ENCODE data around the gene ALCAM. TPM values are rescaled to one million over a fixed set of nuclear protein-coding genes. Genes with fewer than 3 reads are reported as not detected.

The ALCAM gene
- total RNA-seq, 2 experiments from 2014 or later = 1.6 to 1.9 TPM

DNA sequence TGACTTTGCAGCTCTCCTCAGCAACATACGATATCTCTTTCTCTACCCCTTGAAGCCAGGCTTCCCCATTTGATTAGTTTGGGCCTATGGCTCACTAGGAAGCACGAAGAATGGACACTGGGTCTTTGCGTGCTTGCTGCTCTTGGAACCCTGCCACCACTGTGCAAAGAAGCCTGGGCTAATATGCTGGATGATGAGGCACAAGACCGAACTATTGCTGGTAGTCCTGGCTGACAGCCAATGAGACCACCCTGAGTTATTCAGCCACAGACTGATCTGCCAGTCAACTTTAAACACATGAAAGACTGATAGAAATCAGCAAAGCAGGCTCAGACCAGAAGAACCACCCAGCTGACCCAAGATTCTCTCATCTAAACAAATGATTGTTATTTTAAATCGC, 251.8 kb downstream of the ALCAM start:
- H3K4me3 Mint-ChIP-seq = no peak overlapping the region
- Histone ChIP-seq H3K27me3 (ENCODE audit: control insufficient read depth in 1 of 2, insufficient read depth in 2 of 2, low read length in 2 of 2) (no peaks in the 10 kb centered on the region), H3K9me3 (ENCODE audit: control insufficient read depth in 1 of 2, insufficient read depth in 1 of 2, low read length in 2 of 2) (no peaks in the 10 kb centered on the region), H3K36me3 (ENCODE audit: insufficient read depth, low read length) (no peaks in the 10 kb centered on the region), H3K27ac (ENCODE audit: low read depth in 1 of 2, low read length in 2 of 2) (no peak overlapping the region), H3K4me1 (ENCODE audit: insufficient read depth, low read length) (no peaks in the 10 kb centered on the region), H3K4me3 (ENCODE audit: low read length) (no peak overlapping the region)
- no peak for DNase-seq
- POLR2A ChIA-PET = no interaction called here
- ATAC-seq (ENCODE audit: poor library complexity) = no peak
- intact Hi-C loops (cut with DNase I, micrococcal nuclease) = no loop called here
- H3K36me3 Mint-ChIP-seq (ENCODE audit: low read depth) = no peaks in the 10 kb centered on the region
- no peaks in the 10 kb centered on the region for H3K27me3 Mint-ChIP-seq
- H3K27ac Mint-ChIP-seq = no peak overlapping the region
- CTCF ChIA-PET = interaction anchor here (1.0 kb wide), 1 partner anchor 11 kb away, joined by 4 read pairs; no protein-coding TSS in a partner anchor
- no peaks in the 10 kb centered on the region for H3K4me1 Mint-ChIP-seq (ENCODE audit: low read depth)
- no peaks in the 10 kb centered on the region for H3K9me3 Mint-ChIP-seq
- TF ChIP-seq, protein P1, sequence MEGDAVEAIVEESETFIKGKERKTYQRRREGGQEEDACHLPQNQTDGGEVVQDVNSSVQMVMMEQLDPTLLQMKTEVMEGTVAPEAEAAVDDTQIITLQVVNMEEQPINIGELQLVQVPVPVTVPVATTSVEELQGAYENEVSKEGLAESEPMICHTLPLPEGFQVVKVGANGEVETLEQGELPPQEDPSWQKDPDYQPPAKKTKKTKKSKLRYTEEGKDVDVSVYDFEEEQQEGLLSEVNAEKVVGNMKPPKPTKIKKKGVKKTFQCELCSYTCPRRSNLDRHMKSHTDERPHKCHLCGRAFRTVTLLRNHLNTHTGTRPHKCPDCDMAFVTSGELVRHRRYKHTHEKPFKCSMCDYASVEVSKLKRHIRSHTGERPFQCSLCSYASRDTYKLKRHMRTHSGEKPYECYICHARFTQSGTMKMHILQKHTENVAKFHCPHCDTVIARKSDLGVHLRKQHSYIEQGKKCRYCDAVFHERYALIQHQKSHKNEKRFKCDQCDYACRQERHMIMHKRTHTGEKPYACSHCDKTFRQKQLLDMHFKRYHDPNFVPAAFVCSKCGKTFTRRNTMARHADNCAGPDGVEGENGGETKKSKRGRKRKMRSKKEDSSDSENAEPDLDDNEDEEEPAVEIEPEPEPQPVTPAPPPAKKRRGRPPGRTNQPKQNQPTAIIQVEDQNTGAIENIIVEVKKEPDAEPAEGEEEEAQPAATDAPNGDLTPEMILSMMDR (IDR thresholded peaks at IDR 0.05) = no peak

DNA sequence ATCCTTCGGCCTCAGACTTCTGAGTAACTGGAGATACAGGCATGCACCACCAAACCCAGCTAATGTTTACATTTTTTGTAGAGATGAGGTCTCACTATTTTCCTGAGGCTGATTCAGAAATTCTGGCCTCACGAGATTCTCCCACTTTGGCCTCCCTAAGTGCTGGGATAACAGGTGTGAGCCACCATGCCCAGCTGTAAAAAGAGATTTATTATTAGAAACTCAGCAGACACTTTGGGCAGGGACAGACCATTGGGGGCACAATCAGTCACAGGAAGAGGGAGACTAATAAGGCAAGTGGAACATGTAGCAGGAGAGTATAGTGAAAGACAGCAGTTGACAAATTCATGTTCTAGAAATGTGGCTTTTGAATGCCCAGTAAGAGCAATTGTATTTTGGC, 252.9 kb downstream of the ALCAM start:
- H3K9me3 Mint-ChIP-seq = no peaks in the 10 kb centered on the region
- intact Hi-C loops (cut with DNase I, micrococcal nuclease) = no loop called here
- TF ChIP-seq, protein P1 (IDR thresholded peaks at IDR 0.05) = no peak
- no peak overlapping the region for H3K27ac Mint-ChIP-seq
- no peaks in the 10 kb centered on the region for H3K36me3 ChIP-seq (ENCODE audit: insufficient read depth, low read length)
- no peaks in the 10 kb centered on the region for H3K9me3 ChIP-seq (ENCODE audit: control insufficient read depth in 1 of 2, insufficient read depth in 1 of 2, low read length in 2 of 2)
- H3K27me3 ChIP-seq (ENCODE audit: control insufficient read depth in 1 of 2, insufficient read depth in 2 of 2, low read length in 2 of 2) = no peaks in the 10 kb centered on the region
- no peaks in the 10 kb centered on the region for H3K27me3 Mint-ChIP-seq
- ATAC-seq (ENCODE audit: poor library complexity) (no peak), DNase-seq (no peak)
- H3K4me1 Mint-ChIP-seq (ENCODE audit: low read depth) = no peaks in the 10 kb centered on the region
- no peak overlapping the region for H3K4me3 Mint-ChIP-seq
- no peak overlapping the region for H3K27ac ChIP-seq (ENCODE audit: low read depth in 1 of 2, low read length in 2 of 2)
- H3K4me1 ChIP-seq (ENCODE audit: insufficient read depth, low read length) = no peaks in the 10 kb centered on the region
- H3K36me3 Mint-ChIP-seq (ENCODE audit: low read depth) = no peaks in the 10 kb centered on the region
- ChIA-PET POLR2A (no interaction called here), CTCF (no interaction called here)
- H3K4me3 ChIP-seq (ENCODE audit: low read length) = no peak overlapping the region

DNA sequence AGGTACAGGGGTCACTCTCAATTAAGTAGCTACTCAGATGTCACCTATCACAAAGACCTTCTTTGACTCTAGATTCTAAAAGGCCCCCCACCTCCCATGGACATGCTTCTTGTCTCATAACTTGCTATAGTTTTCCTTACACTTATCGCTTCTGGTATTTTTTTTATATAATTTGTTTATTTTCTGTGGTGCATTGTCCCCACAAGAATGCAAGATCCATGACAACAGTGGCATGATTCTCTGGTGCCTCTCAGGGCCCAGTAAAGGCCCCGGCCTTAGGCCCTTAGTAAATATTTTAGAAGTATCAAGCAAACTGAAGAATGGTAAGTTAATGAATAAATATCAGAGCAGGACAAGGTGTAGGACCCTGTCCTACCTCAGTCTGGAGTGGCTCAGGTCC, 253.5 kb downstream of the ALCAM start:
- CTCF ChIA-PET = no interaction called here
- TF ChIP-seq, protein P1 (IDR thresholded peaks at IDR 0.05) = no peak
- no peak overlapping the region for H3K4me3 Mint-ChIP-seq

More for the DNA sequence above, 253.5 kb downstream of the ALCAM start:
- intact Hi-C loops (cut with DNase I, micrococcal nuclease) = no loop called here
- no peaks in the 10 kb centered on the region for H3K4me1 ChIP-seq (ENCODE audit: insufficient read depth, low read length)
- no peaks in the 10 kb centered on the region for H3K36me3 ChIP-seq (ENCODE audit: insufficient read depth, low read length)
- POLR2A ChIA-PET = no interaction called here
- no peaks in the 10 kb centered on the region for H3K9me3 ChIP-seq (ENCODE audit: control insufficient read depth in 1 of 2, insufficient read depth in 1 of 2, low read length in 2 of 2)
- H3K36me3 Mint-ChIP-seq (ENCODE audit: low read depth) = no peaks in the 10 kb centered on the region
- no peak overlapping the region for H3K27ac Mint-ChIP-seq
- ATAC-seq (ENCODE audit: poor library complexity) (no peak), DNase-seq (no peak)
- H3K4me1 Mint-ChIP-seq (ENCODE audit: low read depth) = no peaks in the 10 kb centered on the region
- H3K9me3 Mint-ChIP-seq = no peaks in the 10 kb centered on the region
- no peaks in the 10 kb centered on the region for H3K27me3 ChIP-seq (ENCODE audit: control insufficient read depth in 1 of 2, insufficient read depth in 2 of 2, low read length in 2 of 2)
- no peak overlapping the region for H3K4me3 ChIP-seq (ENCODE audit: low read length)
- no peaks in the 10 kb centered on the region for H3K27me3 Mint-ChIP-seq
- no peak overlapping the region for H3K27ac ChIP-seq (ENCODE audit: low read depth in 1 of 2, low read length in 2 of 2)
